ENCODE measurements around the gene PIWIL4. TPM values are rescaled to one million over a fixed set of nuclear protein-coding genes. Genes with fewer than 3 reads are reported as not detected.

Gene PIWIL4
- total and polyA plus RNA-seq, 9 of the 15 experiments (the other 6 are each of a cell fraction or from before 2014, with no cell fraction given), result 6.3 to 17.0 (median 10.8) TPM

GRCh38 chr11:94649964-94650623, 82.9 kb downstream of the PIWIL4 start:
- Histone ChIP-seq H3K9ac (ENCODE audit: insufficient read depth in 1 of 2, low read depth in 2 of 2, low read length in 2 of 2) (no peak overlapping the region), H3K4me2 (ENCODE audit: insufficient read depth, low read length) (no peak overlapping the region), H3K9me1 (ENCODE audit: control insufficient read depth, insufficient read depth, low read length) (no peaks in the 10 kb centered on the region), H3K27ac (ENCODE audit: extremely low read depth, low read depth, low read length) (no peak overlapping the region), H3K4me1 (replicated peaks in 1 of 2; ENCODE audit: control insufficient read depth in 2 of 2, insufficient read depth in 2 of 2, low read length in 2 of 2) (no peaks in the 10 kb centered on the region), H3K79me2 (ENCODE audit: control insufficient read depth, insufficient read depth, low read length) (no peaks in the 10 kb centered on the region), H4K20me1 (replicated peaks; ENCODE audit: control insufficient read depth, insufficient read depth, low read length) (no peaks in the 10 kb centered on the region), H3K4me3 (no peak overlapping the region), H3K36me3 (ENCODE audit: control insufficient read depth, insufficient read depth, low read length) (no peaks in the 10 kb centered on the region), H3K27me3 (ENCODE audit: control insufficient read depth in 2 of 2, insufficient read depth in 2 of 2, low read length in 2 of 2) (no peaks in the 10 kb centered on the region), H2AFZ (ENCODE audit: low read depth, low read length) (no peak overlapping the region), H3K9me3 (replicated peaks; ENCODE audit: control insufficient read depth, insufficient read depth, low read depth, low read length) (no peaks in the 10 kb centered on the region)
- DNase-seq (ENCODE audit: extremely low read depth in 1 of 4, low spot score in 3 of 4), result no peak
- TF ChIP-seq NFE2L1 (tag; IDR thresholded peaks at IDR 0.05; ENCODE audit: borderline replicate concordance, low read depth) (no peak), POLR2H (tag; IDR thresholded peaks at IDR 0.05; ENCODE audit: low read depth) (no peak), GATAD2B (IDR thresholded peaks at IDR 0.05; ENCODE audit: borderline replicate concordance) (no peak), RBM39 (optimal IDR thresholded peaks at IDR 0.05; ENCODE audit: low read depth, low read length) (no peak), PHTF2 (CRISPR knock-in tag; IDR thresholded peaks at IDR 0.05) (no peak), GTF2F1 (IDR thresholded peaks at IDR 0.05; ENCODE audit: low read depth, low read length) (no peak)
- TF ChIP-seq, protein P1, sequence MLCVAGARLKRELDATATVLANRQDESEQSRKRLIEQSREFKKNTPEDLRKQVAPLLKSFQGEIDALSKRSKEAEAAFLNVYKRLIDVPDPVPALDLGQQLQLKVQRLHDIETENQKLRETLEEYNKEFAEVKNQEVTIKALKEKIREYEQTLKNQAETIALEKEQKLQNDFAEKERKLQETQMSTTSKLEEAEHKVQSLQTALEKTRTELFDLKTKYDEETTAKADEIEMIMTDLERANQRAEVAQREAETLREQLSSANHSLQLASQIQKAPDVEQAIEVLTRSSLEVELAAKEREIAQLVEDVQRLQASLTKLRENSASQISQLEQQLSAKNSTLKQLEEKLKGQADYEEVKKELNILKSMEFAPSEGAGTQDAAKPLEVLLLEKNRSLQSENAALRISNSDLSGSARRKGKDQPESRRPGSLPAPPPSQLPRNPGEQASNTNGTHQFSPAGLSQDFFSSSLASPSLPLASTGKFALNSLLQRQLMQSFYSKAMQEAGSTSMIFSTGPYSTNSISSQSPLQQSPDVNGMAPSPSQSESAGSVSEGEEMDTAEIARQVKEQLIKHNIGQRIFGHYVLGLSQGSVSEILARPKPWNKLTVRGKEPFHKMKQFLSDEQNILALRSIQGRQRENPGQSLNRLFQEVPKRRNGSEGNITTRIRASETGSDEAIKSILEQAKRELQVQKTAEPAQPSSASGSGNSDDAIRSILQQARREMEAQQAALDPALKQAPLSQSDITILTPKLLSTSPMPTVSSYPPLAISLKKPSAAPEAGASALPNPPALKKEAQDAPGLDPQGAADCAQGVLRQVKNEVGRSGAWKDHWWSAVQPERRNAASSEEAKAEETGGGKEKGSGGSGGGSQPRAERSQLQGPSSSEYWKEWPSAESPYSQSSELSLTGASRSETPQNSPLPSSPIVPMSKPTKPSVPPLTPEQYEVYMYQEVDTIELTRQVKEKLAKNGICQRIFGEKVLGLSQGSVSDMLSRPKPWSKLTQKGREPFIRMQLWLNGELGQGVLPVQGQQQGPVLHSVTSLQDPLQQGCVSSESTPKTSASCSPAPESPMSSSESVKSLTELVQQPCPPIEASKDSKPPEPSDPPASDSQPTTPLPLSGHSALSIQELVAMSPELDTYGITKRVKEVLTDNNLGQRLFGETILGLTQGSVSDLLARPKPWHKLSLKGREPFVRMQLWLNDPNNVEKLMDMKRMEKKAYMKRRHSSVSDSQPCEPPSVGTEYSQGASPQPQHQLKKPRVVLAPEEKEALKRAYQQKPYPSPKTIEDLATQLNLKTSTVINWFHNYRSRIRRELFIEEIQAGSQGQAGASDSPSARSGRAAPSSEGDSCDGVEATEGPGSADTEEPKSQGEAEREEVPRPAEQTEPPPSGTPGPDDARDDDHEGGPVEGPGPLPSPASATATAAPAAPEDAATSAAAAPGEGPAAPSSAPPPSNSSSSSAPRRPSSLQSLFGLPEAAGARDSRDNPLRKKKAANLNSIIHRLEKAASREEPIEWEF (CRISPR knock-in tag; IDR thresholded peaks at IDR 0.05), result no peak
- TF ChIP-seq, protein P2, sequence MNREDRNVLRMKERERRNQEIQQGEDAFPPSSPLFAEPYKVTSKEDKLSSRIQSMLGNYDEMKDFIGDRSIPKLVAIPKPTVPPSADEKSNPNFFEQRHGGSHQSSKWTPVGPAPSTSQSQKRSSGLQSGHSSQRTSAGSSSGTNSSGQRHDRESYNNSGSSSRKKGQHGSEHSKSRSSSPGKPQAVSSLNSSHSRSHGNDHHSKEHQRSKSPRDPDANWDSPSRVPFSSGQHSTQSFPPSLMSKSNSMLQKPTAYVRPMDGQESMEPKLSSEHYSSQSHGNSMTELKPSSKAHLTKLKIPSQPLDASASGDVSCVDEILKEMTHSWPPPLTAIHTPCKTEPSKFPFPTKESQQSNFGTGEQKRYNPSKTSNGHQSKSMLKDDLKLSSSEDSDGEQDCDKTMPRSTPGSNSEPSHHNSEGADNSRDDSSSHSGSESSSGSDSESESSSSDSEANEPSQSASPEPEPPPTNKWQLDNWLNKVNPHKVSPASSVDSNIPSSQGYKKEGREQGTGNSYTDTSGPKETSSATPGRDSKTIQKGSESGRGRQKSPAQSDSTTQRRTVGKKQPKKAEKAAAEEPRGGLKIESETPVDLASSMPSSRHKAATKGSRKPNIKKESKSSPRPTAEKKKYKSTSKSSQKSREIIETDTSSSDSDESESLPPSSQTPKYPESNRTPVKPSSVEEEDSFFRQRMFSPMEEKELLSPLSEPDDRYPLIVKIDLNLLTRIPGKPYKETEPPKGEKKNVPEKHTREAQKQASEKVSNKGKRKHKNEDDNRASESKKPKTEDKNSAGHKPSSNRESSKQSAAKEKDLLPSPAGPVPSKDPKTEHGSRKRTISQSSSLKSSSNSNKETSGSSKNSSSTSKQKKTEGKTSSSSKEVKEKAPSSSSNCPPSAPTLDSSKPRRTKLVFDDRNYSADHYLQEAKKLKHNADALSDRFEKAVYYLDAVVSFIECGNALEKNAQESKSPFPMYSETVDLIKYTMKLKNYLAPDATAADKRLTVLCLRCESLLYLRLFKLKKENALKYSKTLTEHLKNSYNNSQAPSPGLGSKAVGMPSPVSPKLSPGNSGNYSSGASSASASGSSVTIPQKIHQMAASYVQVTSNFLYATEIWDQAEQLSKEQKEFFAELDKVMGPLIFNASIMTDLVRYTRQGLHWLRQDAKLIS (CRISPR knock-in tag; IDR thresholded peaks at IDR 0.05), result no peak
- ChIA-PET POLR2A (no interaction called here), CTCF (ENCODE audit: low intra/inter-chr PET ratio) (no interaction called here)
- no peak for FAIRE-seq
- in situ Hi-C loops (cut with MboI), result no loop called here
- 19% methylated on average over 4 of the region's 4 CpGs for WGBS (ENCODE audit: insufficient coverage, low coverage, missing lambda C conversion rate)
- no peak for ATAC-seq
- intact Hi-C loops (cut with micrococcal nuclease), result no loop called here
- no TSS peak for BruUV-seq (replicated peaks)
